WTC11 (cell line): ENCODE results near the gene RBP5.

ENCODE experiments used
- MXD4 ChIP-seq: fragments of 250-450 bp; sonication (Bioruptor Pico); IDR thresholded peaks from 2 replicates; pipeline ENCODE4 v1.8.0; 2021; ENCODE audit warnings: mild to moderate bottlenecking, moderate library complexity, borderline replicate concordance
- TF ChIP-seq, protein P1 (sequence below): sonication (generic); formaldehyde crosslinking; IDR thresholded peaks from 2 replicates; pipeline ENCODE4 v1.8.1; 2022; ENCODE audit warnings: low read depth, mild to moderate bottlenecking, moderate library complexity, missing genetic modification reagents, borderline replicate concordance

DNA sequence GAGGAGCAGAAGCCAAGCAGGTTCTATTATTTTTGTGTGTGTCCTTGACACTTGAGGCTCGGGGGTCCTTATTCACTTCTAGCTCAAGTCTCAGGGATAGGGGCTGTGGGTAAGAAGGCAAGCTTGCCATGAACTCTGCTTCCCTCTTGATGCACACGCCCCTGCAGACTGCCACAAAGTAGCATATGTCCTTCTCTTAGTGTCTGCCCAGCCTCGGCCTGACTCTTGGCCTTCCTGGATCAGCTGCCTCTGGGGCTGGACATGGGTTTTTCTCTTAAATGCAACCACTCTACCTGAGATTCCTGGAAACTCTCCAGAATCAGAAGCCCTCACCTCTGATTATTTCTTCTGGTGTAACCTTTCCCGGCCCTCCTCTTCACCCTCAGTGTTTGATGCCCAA, 32.6 kb upstream of the RBP5 start:
- no peak for TF ChIP-seq MXD4
- TF ChIP-seq, protein P1, sequence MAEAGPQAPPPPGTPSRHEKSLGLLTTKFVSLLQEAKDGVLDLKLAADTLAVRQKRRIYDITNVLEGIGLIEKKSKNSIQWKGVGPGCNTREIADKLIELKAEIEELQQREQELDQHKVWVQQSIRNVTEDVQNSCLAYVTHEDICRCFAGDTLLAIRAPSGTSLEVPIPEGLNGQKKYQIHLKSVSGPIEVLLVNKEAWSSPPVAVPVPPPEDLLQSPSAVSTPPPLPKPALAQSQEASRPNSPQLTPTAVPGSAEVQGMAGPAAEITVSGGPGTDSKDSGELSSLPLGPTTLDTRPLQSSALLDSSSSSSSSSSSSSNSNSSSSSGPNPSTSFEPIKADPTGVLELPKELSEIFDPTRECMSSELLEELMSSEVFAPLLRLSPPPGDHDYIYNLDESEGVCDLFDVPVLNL (CRISPR knock-in tag): no peak
